ENCODE results near the gene TIGD6.

DNA sequence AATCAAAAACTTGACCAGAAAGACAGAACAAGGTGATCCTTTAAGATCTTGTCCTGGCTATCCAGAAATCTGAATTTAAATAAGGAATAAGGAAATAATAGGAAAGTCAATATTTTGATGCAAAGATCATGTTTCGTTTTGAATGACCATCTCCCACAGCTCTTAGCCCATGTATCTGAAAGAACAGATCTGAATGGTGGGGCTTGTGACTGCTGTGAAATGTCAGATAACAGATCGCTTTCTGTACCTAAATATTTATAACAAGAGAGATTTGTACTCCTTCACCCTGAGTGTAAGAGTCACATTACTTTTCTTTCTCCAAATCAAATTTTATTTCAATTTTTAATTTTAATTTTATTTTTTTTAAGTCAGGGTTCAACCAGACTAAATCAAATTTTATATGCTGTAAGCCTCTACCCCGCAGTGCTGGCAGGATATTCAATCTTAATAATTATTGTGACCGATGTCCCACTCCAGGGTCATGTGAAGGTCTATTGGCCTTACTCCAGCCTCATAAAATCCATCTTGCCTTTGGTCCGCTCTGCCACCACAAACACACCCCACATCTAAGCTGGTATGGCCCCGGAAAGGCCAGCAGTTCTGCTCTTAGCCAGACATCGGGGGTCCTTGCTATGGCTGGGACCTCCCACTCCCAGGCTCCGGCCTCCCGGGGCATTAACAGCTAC is 46.9 kb downstream of the TIGD6 start:
- TF ChIP-seq, protein P1, sequence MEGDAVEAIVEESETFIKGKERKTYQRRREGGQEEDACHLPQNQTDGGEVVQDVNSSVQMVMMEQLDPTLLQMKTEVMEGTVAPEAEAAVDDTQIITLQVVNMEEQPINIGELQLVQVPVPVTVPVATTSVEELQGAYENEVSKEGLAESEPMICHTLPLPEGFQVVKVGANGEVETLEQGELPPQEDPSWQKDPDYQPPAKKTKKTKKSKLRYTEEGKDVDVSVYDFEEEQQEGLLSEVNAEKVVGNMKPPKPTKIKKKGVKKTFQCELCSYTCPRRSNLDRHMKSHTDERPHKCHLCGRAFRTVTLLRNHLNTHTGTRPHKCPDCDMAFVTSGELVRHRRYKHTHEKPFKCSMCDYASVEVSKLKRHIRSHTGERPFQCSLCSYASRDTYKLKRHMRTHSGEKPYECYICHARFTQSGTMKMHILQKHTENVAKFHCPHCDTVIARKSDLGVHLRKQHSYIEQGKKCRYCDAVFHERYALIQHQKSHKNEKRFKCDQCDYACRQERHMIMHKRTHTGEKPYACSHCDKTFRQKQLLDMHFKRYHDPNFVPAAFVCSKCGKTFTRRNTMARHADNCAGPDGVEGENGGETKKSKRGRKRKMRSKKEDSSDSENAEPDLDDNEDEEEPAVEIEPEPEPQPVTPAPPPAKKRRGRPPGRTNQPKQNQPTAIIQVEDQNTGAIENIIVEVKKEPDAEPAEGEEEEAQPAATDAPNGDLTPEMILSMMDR (IDR thresholded peaks at IDR 0.05): no peak
- TF ChIP-seq ZFX (IDR thresholded peaks at IDR 0.05; ENCODE audit: borderline replicate concordance): no peak
